Mammary epithelial cell (primary cell): ENCODE results near the gene SLCO2A1.

Experiments
- EZH2 ChIP-seq: IDR thresholded peaks from 2 replicates; pipeline ENCODE4 v1.6.1; 2012; ENCODE audit warnings: low read length, inconsistent platforms, borderline replicate concordance
- TF ChIP-seq, protein P1 (sequence below), 2 donors: IDR thresholded peaks in 1 of 2; conservative IDR thresholded peaks in 1 of 2; 2 replicates each; pipeline ENCODE4 v1.5.1; 2011 to 2012; ENCODE audit warnings: inconsistent platforms in 2 of 2, low read length in 2 of 2, mild to moderate bottlenecking in 2 of 2, control low read depth in 1 of 2, low read depth in 1 of 2; ENCODE audit not compliant: insufficient read depth in 1 of 2; ENCODE audit errors: extremely low read depth in 1 of 2

DNA sequence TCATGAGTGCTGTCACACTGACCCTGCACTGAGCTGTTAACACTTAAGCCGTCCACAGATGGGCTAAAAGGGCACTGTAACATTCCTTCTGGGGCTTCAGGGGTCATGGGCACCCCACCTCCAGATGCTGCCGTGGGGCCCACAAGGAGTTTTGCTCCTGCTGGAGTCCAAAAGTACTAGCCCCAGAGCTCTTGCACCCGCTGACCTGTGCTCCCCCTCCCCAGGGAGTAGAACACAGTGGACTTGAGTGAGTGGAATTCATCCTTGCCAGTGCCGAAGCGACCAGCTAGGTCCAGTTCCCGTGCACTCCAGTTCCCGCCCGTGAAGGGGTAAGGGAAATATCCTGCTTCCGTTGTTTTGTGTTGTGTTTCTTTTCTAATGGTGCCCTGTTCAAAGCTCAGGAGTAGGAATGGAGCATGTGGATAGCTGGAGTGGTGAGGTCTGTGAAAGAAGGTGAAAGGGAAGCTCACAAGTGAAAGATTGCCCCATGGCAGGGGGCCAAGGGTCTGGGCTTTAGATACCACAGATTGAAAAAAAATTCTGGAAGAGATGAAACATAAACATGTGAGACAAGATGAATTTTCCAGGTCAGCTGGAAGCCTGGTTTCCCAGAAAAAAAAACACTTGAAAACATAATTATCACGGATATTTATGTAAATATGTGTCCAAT lies 36.6 kb downstream of the SLCO2A1 start:
- TF ChIP-seq, protein P1, sequence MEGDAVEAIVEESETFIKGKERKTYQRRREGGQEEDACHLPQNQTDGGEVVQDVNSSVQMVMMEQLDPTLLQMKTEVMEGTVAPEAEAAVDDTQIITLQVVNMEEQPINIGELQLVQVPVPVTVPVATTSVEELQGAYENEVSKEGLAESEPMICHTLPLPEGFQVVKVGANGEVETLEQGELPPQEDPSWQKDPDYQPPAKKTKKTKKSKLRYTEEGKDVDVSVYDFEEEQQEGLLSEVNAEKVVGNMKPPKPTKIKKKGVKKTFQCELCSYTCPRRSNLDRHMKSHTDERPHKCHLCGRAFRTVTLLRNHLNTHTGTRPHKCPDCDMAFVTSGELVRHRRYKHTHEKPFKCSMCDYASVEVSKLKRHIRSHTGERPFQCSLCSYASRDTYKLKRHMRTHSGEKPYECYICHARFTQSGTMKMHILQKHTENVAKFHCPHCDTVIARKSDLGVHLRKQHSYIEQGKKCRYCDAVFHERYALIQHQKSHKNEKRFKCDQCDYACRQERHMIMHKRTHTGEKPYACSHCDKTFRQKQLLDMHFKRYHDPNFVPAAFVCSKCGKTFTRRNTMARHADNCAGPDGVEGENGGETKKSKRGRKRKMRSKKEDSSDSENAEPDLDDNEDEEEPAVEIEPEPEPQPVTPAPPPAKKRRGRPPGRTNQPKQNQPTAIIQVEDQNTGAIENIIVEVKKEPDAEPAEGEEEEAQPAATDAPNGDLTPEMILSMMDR (conservative IDR thresholded peaks at IDR 0.05 in 1 of 2, IDR thresholded peaks at IDR 0.05 in 1 of 2; ENCODE audit: extremely low read depth in 1 of 2, insufficient read depth in 1 of 2, low read depth in 1 of 2, low read length in 2 of 2), result no peak
- no peak for TF ChIP-seq EZH2
